GM23338 (cell line): Measurements from ENCODE around the gene XKR8. TPM values are rescaled to one million over a fixed set of nuclear protein-coding genes. Genes with fewer than 3 reads are reported as not detected.

Experiments
- ATAC-seq: fragments of 200-7000 bp; cut with Tn5 transposase; 3 replicates; pipeline ENCODE4 v1.9.1; 2020
- DNase-seq: peaks from one replicate; pipeline ENCODE4 v3.0.0-alpha.2; 2015; ENCODE audit warnings: low spot score
- H2AFZ ChIP-seq: fragments of 200-600 bp; sonication (generic); 2 replicates; pipeline ENCODE4 v1.8.0; 2016; ENCODE audit warnings: antibody characterized with exemption, mild to moderate bottlenecking, moderate library complexity
- H3F3A ChIP-seq: fragments of 200-600 bp; sonication (generic); replicated peaks from 2 replicates; pipeline ENCODE4 v1.8.0; 2017; ENCODE audit warnings: antibody characterized with exemption, mixed run types, low read depth
- H3K27ac ChIP-seq: fragments of 200-600 bp; sonication (generic); 2 replicates; pipeline ENCODE4 v1.6.1; 2016; ENCODE audit warnings: low read depth
- H3K27me3 ChIP-seq: fragments of 200-600 bp; sonication (generic); 2 replicates; pipeline ENCODE4 v1.8.0; 2016; ENCODE audit warnings: mild to moderate bottlenecking, mixed run types, moderate library complexity; ENCODE audit not compliant: insufficient read depth
- H3K36me3 ChIP-seq: fragments of 200-600 bp; sonication (generic); 2 replicates; pipeline ENCODE4 v1.8.0; 2016; ENCODE audit warnings: mild to moderate bottlenecking; ENCODE audit not compliant: insufficient read depth
- H3K4me1 ChIP-seq: fragments of 200-600 bp; sonication (generic); 2 replicates; pipeline ENCODE4 v1.8.0; 2016; ENCODE audit warnings: mild to moderate bottlenecking, moderate library complexity; ENCODE audit not compliant: insufficient read depth
- H3K4me2 ChIP-seq: fragments of 200-600 bp; sonication (generic); 2 replicates; pipeline ENCODE4 v1.7.1; 2017; ENCODE audit warnings: mixed run types
- H3K4me3 ChIP-seq: fragments of 200-600 bp; sonication (generic); 2 replicates; pipeline ENCODE4 v1.6.1; 2016; ENCODE audit warnings: mixed run types
- H3K79me2 ChIP-seq: fragments of 200-600 bp; sonication (generic); replicated peaks from 2 replicates; pipeline ENCODE4 v1.8.0; 2017; ENCODE audit warnings: mild to moderate bottlenecking; ENCODE audit not compliant: insufficient read depth
- H3K9me2 ChIP-seq: fragments of 200-600 bp; sonication (generic); 2 replicates; pipeline ENCODE4 v1.8.0; 2017; ENCODE audit not compliant: insufficient read depth
- H4K20me1 ChIP-seq: fragments of 200-600 bp; sonication (generic); replicated peaks from 2 replicates; pipeline ENCODE4 v1.8.0; 2017; ENCODE audit warnings: mild to moderate bottlenecking; ENCODE audit not compliant: insufficient read depth
- H3K27ac Mint-ChIP-seq: 2 replicates; pipeline ENCODE4 v1.8.0; 2020; ENCODE audit warnings: inconsistent platforms, mild to moderate bottlenecking, moderate library complexity, mixed read lengths
- H3K27me3 Mint-ChIP-seq: 3 replicates; pipeline ENCODE4 v1.8.0; 2022; ENCODE audit warnings: low read depth, mild to moderate bottlenecking, moderate library complexity, mixed read lengths, inconsistent platforms; ENCODE audit not compliant: insufficient read depth, poor library complexity
- H3K36me3 Mint-ChIP-seq: 3 replicates; pipeline ENCODE4 v1.8.0; 2021; ENCODE audit warnings: low read depth, mild to moderate bottlenecking, inconsistent platforms, moderate library complexity, mixed read lengths
- H3K4me1 Mint-ChIP-seq: 3 replicates; pipeline ENCODE4 v1.8.0; 2020; ENCODE audit warnings: mild to moderate bottlenecking, inconsistent platforms, mixed read lengths
- H3K4me3 Mint-ChIP-seq: 3 replicates; pipeline ENCODE4 v1.8.0; 2021; ENCODE audit warnings: moderate library complexity, mild to moderate bottlenecking, inconsistent platforms, mixed read lengths
- H3K9me3 Mint-ChIP-seq: 3 replicates; pipeline ENCODE4 v1.8.0; 2020; ENCODE audit warnings: moderate library complexity, mild to moderate bottlenecking, inconsistent platforms, mixed read lengths
- ETS1 ChIP-seq: IDR thresholded peaks from 2 replicates; pipeline ENCODE4 v1.6.1; 2016; ENCODE audit warnings: antibody characterized with exemption
- POLR2AphosphoS5 ChIP-seq: IDR thresholded peaks from 2 replicates; pipeline ENCODE4 v1.6.1; 2016; ENCODE audit warnings: antibody characterized with exemption, low read depth
- STAT1 ChIP-seq: IDR thresholded peaks from one replicate; pipeline ENCODE4 v1.6.1; 2016; ENCODE audit warnings: antibody characterized with exemption; ENCODE audit not compliant: unreplicated experiment
- ZNF114 ChIP-seq: fragments of 250-450 bp; sonication (Bioruptor Pico); IDR thresholded peaks from 2 replicates; pipeline ENCODE4 v1.5.0; 2020; ENCODE audit warnings: mild to moderate bottlenecking, moderate library complexity
- polyA plus RNA-seq: library from polyadenylated mRNA; unstranded; fragments of >200 nt; fragmentation: Nextera tagmentation; extraction: Ambion mirVana; gene quantifications from 2 replicates; pipeline ENCODE4 v1.2.1, GENCODE V29; 2016
- total RNA-seq: library from RNA; depleted of rRNA; stranded (reverse); fragments of >200 nt; shearing (Covaris generic); gene quantifications from 2 replicates; pipeline ENCODE4 v1.2.3, GENCODE V29; 2014
- TF ChIP-seq, protein P1 (sequence below): IDR thresholded peaks from one replicate; pipeline ENCODE4 v1.6.1; 2018; ENCODE audit warnings: antibody characterized with exemption; ENCODE audit not compliant: unreplicated experiment

Gene XKR8
- total and polyA plus RNA-seq, 2 experiments from 2014 or later, result 8.2 to 13.1 TPM

DNA sequence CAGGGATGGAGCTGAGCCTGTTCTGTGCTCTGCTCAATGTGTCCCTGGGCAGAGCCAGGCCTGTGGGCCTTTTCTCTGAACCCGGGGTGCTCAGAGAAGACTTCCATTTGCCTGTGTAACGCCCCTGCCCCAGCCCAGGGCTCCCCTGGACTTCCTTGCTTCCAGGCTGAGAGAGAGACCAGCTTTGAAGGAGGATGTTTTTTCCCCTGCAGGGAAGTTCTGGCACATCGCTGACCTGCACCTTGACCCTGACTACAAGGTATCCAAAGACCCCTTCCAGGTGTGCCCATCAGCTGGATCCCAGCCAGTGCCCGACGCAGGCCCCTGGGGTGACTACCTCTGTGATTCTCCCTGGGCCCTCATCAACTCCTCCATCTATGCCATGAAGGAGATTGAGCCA is 14.8 kb upstream of the XKR8 start (continued):
- TF ChIP-seq, protein P1, sequence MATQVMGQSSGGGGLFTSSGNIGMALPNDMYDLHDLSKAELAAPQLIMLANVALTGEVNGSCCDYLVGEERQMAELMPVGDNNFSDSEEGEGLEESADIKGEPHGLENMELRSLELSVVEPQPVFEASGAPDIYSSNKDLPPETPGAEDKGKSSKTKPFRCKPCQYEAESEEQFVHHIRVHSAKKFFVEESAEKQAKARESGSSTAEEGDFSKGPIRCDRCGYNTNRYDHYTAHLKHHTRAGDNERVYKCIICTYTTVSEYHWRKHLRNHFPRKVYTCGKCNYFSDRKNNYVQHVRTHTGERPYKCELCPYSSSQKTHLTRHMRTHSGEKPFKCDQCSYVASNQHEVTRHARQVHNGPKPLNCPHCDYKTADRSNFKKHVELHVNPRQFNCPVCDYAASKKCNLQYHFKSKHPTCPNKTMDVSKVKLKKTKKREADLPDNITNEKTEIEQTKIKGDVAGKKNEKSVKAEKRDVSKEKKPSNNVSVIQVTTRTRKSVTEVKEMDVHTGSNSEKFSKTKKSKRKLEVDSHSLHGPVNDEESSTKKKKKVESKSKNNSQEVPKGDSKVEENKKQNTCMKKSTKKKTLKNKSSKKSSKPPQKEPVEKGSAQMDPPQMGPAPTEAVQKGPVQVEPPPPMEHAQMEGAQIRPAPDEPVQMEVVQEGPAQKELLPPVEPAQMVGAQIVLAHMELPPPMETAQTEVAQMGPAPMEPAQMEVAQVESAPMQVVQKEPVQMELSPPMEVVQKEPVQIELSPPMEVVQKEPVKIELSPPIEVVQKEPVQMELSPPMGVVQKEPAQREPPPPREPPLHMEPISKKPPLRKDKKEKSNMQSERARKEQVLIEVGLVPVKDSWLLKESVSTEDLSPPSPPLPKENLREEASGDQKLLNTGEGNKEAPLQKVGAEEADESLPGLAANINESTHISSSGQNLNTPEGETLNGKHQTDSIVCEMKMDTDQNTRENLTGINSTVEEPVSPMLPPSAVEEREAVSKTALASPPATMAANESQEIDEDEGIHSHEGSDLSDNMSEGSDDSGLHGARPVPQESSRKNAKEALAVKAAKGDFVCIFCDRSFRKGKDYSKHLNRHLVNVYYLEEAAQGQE, result no peak
- TF ChIP-seq ZNF114 (CRISPR knock-in tag) (no peak), STAT1 (no peak), ETS1 (no peak), POLR2AphosphoS5 (no peak)

- H3K79me2 ChIP-seq, result no peaks in the 10 kb centered on the region
- H3K36me3 Mint-ChIP-seq, result peaks cover 43% of the 10 kb centered on the region
- H3K27ac ChIP-seq, result no peak overlapping the region
- no peaks in the 10 kb centered on the region for H3K27me3 Mint-ChIP-seq
- no peak overlapping the region for H3K4me3 Mint-ChIP-seq
- H3F3A ChIP-seq, result no peaks in the 10 kb centered on the region
- no peak overlapping the region for H2AFZ ChIP-seq
- H3K4me1 ChIP-seq, result no peaks in the 10 kb centered on the region
- no peak overlapping the region for H3K4me3 ChIP-seq
- no peaks in the 10 kb centered on the region for H3K9me3 Mint-ChIP-seq
- ATAC-seq, result no peak
- TF ChIP-seq, protein P1, result no peak
- TF ChIP-seq ZNF114 (CRISPR knock-in tag) (no peak), STAT1 (no peak)
- no peak overlapping the region for H3K4me2 ChIP-seq
- DNase-seq, result no peak
- H3K9me2 ChIP-seq, result no peaks in the 10 kb centered on the region
- H3K36me3 ChIP-seq, result peaks cover 36% of the 10 kb centered on the region
- H3K4me1 Mint-ChIP-seq, result no peaks in the 10 kb centered on the region
- H3K27ac Mint-ChIP-seq, result no peak overlapping the region
- no peaks in the 10 kb centered on the region; the same call in 1 of the 2 replicates for H4K20me1 ChIP-seq
- no peaks in the 10 kb centered on the region for H3K27me3 ChIP-seq
Observed at GRCh38 chr1:27949027-27949426, 10.7 kb upstream of the XKR8 start.
